GM12874 (cell line): Measurements from ENCODE around the gene CRCP.
A peak's percentile ranks its signal among the peaks of the same experiment; 100 is the strongest.

Source experiments
- CTCF ChIP-seq: IDR thresholded peaks from 2 replicates; pipeline ENCODE4 v1.5.1; 2011; ENCODE audit warnings: low read depth, mild to moderate bottlenecking, control low read depth, low read length, moderate library complexity; ENCODE audit not compliant: insufficient read depth

Gene CRCP

GRCh38 chr7:66082886-66083415 is 31.7 kb upstream of the CRCP start:
- TF ChIP-seq CTCF, result no peak

GRCh38 chr7:66083677-66084076 is 31.0 kb upstream of the CRCP start:
- 0 out of 2 replicates have a peak, but pooled peaks have one; percentile 2 for TF ChIP-seq CTCF

GRCh38 chr7:66088861-66089838 is 25.5 kb upstream of the CRCP start:
- TF ChIP-seq CTCF, result no peak

- no peak for TF ChIP-seq CTCF
Measured at GRCh38 chr7:66092654-66093053, 22.0 kb upstream of the CRCP start.

GRCh38 chr7:66095010-66095409 is 19.6 kb upstream of the CRCP start:
- TF ChIP-seq CTCF, result no peak

GRCh38 chr7:66099232-66099550 is 15.5 kb upstream of the CRCP start:
- no peak for TF ChIP-seq CTCF

GRCh38 chr7:66099551-66100407 is 14.9 kb upstream of the CRCP start:
- TF ChIP-seq CTCF, result no peak
